GM23248 (cell line): Measurements from ENCODE around the gene MTG2. TPM values are rescaled to one million over a fixed set of nuclear protein-coding genes. Genes with fewer than 3 reads are reported as not detected.

Experiments used
- DNase-seq: peaks from one replicate; pipeline ENCODE4 v3.0.0-alpha.2; 2015
- H2AFZ ChIP-seq: fragments of 200-600 bp; sonication (generic); 2 replicates; pipeline ENCODE4 v1.6.1; 2016; ENCODE audit warnings: antibody characterized with exemption
- H3F3A ChIP-seq: fragments of 200-600 bp; sonication (generic); 2 replicates; pipeline ENCODE4 v1.6.1; 2016; ENCODE audit warnings: mild to moderate bottlenecking, antibody characterized with exemption, mixed run types; ENCODE audit not compliant: insufficient read depth
- H3K27ac ChIP-seq: fragments of 200-600 bp; sonication (generic); 2 replicates; pipeline ENCODE4 v1.5.1; 2016; ENCODE audit warnings: mild to moderate bottlenecking
- H3K27me3 ChIP-seq: fragments of 200-600 bp; sonication (generic); replicated peaks from 2 replicates; pipeline ENCODE4 v1.6.1; 2016; ENCODE audit warnings: mild to moderate bottlenecking; ENCODE audit not compliant: insufficient read depth
- H3K36me3 ChIP-seq: fragments of 200-600 bp; sonication (generic); 2 replicates; pipeline ENCODE4 v1.6.1; 2016; ENCODE audit warnings: low read depth, mild to moderate bottlenecking
- H3K4me1 ChIP-seq: fragments of 200-600 bp; sonication (generic); 2 replicates; pipeline ENCODE4 v1.6.1; 2016; ENCODE audit warnings: mild to moderate bottlenecking; ENCODE audit not compliant: insufficient read depth
- H3K4me2 ChIP-seq: fragments of 200-600 bp; sonication (generic); one replicate; pipeline ENCODE4 v1.6.1; 2016; ENCODE audit warnings: mild to moderate bottlenecking; ENCODE audit not compliant: unreplicated experiment
- H3K4me3 ChIP-seq: fragments of 200-600 bp; sonication (generic); 2 replicates; pipeline ENCODE4 v1.5.1; 2016; ENCODE audit warnings: mild to moderate bottlenecking
- H3K79me2 ChIP-seq: fragments of 200-600 bp; sonication (generic); 2 replicates; pipeline ENCODE4 v1.6.1; 2016; ENCODE audit warnings: mild to moderate bottlenecking; ENCODE audit not compliant: insufficient read depth
- H3K9ac ChIP-seq: fragments of 200-600 bp; sonication (generic); 2 replicates; pipeline ENCODE4 v1.6.1; 2016; ENCODE audit warnings: mild to moderate bottlenecking
- H3K9me2 ChIP-seq: fragments of 200-600 bp; sonication (generic); 2 replicates; pipeline ENCODE4 v1.6.1; 2016; ENCODE audit warnings: mixed run types, mild to moderate bottlenecking, moderate library complexity; ENCODE audit not compliant: insufficient read depth
- H3K9me3 ChIP-seq: fragments of 200-600 bp; sonication (generic); one replicate; pipeline ENCODE4 v1.6.1; 2017; ENCODE audit warnings: low read depth
- H4K20me1 ChIP-seq: fragments of 200-600 bp; sonication (generic); 2 replicates; pipeline ENCODE4 v1.6.0; 2016; ENCODE audit not compliant: insufficient read depth
- EZH2 ChIP-seq: fragments of 200-600 bp; sonication (generic); IDR thresholded peaks from 2 replicates; pipeline ENCODE4 v1.6.1; 2018; ENCODE audit warnings: antibody characterized with exemption, mild to moderate bottlenecking; ENCODE audit not compliant: insufficient read depth, poor library complexity, severe bottlenecking
- EZH2phosphoT487 ChIP-seq: fragments of 200-600 bp; sonication (generic); IDR thresholded peaks from 2 replicates; pipeline ENCODE4 v1.6.1; 2018; ENCODE audit warnings: antibody characterized with exemption, moderate library complexity, mild to moderate bottlenecking, low read depth; ENCODE audit not compliant: insufficient read depth
- WGBS, 2 experiments: methylation state at CpG; one replicate each; pipeline ENCODE4 v1.1.6; 2015 to 2017; ENCODE audit warnings: low lambda C conversion rate in 2 of 2, low coverage in 1 of 2; ENCODE audit errors: missing lambda C conversion rate in 2 of 2; 5-methylcytosine and 5-hydroxymethylcytosine counted together
- in situ Hi-C: fragments of 300-500 bp; cut with MboI; formaldehyde crosslinking; loops from 2 replicates; pipeline ENCODE4 v1.15.0; 2020
- polyA plus RNA-seq: library from polyadenylated mRNA; unstranded; fragments of >200 nt; fragmentation: Nextera tagmentation; extraction: Ambion mirVana; gene quantifications from 2 replicates; pipeline ENCODE4 v1.2.1, GENCODE V29; 2016
- total RNA-seq: library from RNA; depleted of rRNA; stranded (reverse); fragments of >200 nt; shearing (Covaris generic); gene quantifications from 2 replicates; pipeline ENCODE4 v1.2.3, GENCODE V29; 2014

The MTG2 gene
- total and polyA plus RNA-seq, 2 experiments from 2014 or later, result 17.3 to 20.2 TPM

GRCh38 chr20:62135573-62136266 is 47.1 kb upstream of the MTG2 start:
- no peak for DNase-seq
- Histone ChIP-seq H3K36me3 (peaks cover 57% of the 10 kb centered on the region), H3K4me3 (no peak overlapping the region), H3K9ac (no peak overlapping the region), H3K9me3 (no peaks in the 10 kb centered on the region), H3K4me1 (peaks cover 3% of the 10 kb centered on the region; the same call in 1 of the 2 replicates), H3K4me2 (no peak overlapping the region), H3K27me3 (no peaks in the 10 kb centered on the region), H3F3A (peaks cover 49% of the 10 kb centered on the region), H3K79me2 (peaks cover 64% of the 10 kb centered on the region), H4K20me1 (peaks cover 6% of the 10 kb centered on the region; the same call in 1 of the 2 replicates), H3K27ac (no peak overlapping the region; the same call in 1 of the 2 replicates), H3K9me2 (no peaks in the 10 kb centered on the region), H2AFZ (no peak overlapping the region)
- TF ChIP-seq EZH2 (no peak), EZH2phosphoT487 (no peak)
- in situ Hi-C loops, result loop anchor here (10.0 kb wide), 1 partner anchor 111 kb away; no protein-coding TSS in a partner anchor
- WGBS, 2 experiments, result 93% methylated on average over 8 of the region's 8 CpGs

- in situ Hi-C loops, result loop anchor here (10.0 kb wide), 1 partner anchor 112 kb away; no protein-coding TSS in a partner anchor
- Histone ChIP-seq H3K9ac (no peak overlapping the region), H3K4me3 (no peak overlapping the region), H3K4me2 (no peak overlapping the region), H3K9me3 (no peaks in the 10 kb centered on the region), H3K79me2 (peaks cover 68% of the 10 kb centered on the region), H3K36me3 (peaks cover 57% of the 10 kb centered on the region), H4K20me1 (peaks cover 13% of the 10 kb centered on the region), H3K27ac (no peak overlapping the region), H3K27me3 (no peaks in the 10 kb centered on the region), H2AFZ (no peak overlapping the region), H3K9me2 (no peaks in the 10 kb centered on the region), H3K4me1 (peaks cover 10% of the 10 kb centered on the region; the same call in 1 of the 2 replicates), H3F3A (peaks cover 57% of the 10 kb centered on the region)
- DNase-seq, result peak; percentile 81
- 50 to 54% methylated on average over 8 of the region's 8 CpGs for WGBS, 2 experiments
- TF ChIP-seq EZH2phosphoT487, result no peak
- TF ChIP-seq EZH2, result no peak
Observed at GRCh38 chr20:62136283-62137091, 46.3 kb upstream of the MTG2 start.

DNA sequence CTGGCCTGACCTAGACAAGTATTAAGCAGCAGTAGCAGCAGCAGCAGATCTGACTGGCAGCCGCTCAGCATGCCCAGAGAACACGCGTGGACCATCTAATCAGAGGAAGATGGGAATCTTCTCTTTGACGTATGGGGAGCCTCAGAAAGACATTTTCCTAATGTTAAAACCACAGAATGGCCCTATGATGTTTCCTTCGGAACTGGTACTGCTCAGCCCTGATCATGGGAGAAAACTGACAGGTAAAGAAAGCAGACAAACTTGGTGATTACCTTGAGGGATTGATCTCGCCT is 45.8 kb upstream of the MTG2 start:
- H3K36me3 ChIP-seq, result peaks cover 57% of the 10 kb centered on the region
- no peak overlapping the region for H2AFZ ChIP-seq
- no peak overlapping the region for H3K4me3 ChIP-seq
- peaks cover 68% of the 10 kb centered on the region for H3K79me2 ChIP-seq
- no peak overlapping the region for H3K9ac ChIP-seq
- TF ChIP-seq EZH2 (no peak), EZH2phosphoT487 (no peak)
- DNase-seq, result no peak
- H3K9me2 ChIP-seq, result no peaks in the 10 kb centered on the region
- no peaks in the 10 kb centered on the region for H3K27me3 ChIP-seq
- H4K20me1 ChIP-seq, result peaks cover 15% of the 10 kb centered on the region
- no peaks in the 10 kb centered on the region for H3K9me3 ChIP-seq
- no peak overlapping the region for H3K4me2 ChIP-seq
- in situ Hi-C loops, result loop anchor here (10.0 kb wide), 1 partner anchor 112 kb away; no protein-coding TSS in a partner anchor
- peaks cover 62% of the 10 kb centered on the region for H3F3A ChIP-seq
- H3K4me1 ChIP-seq, result peaks cover 15% of the 10 kb centered on the region; the same call in 1 of the 2 replicates
- H3K27ac ChIP-seq, result no peak overlapping the region
- WGBS, 2 experiments, result 52 to 66% methylated on average over 6 of the region's 6 CpGs

DNA sequence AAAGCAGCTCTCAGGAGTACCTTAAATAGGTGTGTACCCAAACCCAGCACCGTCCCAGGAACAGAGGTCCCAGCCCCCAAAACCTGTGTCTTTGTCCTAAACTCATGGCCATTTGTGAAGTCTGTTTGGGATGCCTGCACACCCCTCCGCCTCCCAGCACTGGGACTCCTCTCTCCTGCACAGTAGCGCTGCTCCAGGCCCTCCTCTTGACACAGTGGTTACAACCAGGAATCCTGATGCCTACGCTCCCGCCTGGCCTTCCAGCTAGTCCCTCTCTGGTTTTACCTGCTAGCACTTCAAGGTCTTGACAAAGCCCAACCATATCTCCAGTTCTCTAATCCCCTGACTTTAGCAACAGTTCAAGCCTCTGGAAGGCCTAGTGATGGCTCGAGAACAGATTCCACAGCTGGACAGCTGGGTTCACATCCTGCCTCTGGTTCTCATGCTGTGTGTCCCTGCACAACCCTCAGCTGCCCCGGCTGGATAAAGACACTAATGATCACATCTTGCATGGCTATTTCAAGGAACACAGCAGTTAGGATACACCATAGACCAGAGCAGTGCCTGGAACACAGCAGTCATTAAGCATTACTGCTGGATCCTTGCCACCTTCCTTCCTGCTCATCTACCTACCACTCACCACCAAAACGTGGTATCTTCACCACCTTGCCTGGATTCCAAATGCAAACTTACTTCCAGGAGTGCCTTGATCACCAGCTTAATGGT is 45.2 kb upstream of the MTG2 start:
- H3K79me2 ChIP-seq, result peaks cover 72% of the 10 kb centered on the region
- H3K9me2 ChIP-seq, result no peaks in the 10 kb centered on the region
- H3K27me3 ChIP-seq, result no peaks in the 10 kb centered on the region
- H3F3A ChIP-seq, result peaks cover 65% of the 10 kb centered on the region
- H2AFZ ChIP-seq, result no peak overlapping the region
- H3K9ac ChIP-seq, result no peak overlapping the region
- no peak for DNase-seq
- H3K27ac ChIP-seq, result no peak overlapping the region
- peaks cover 15% of the 10 kb centered on the region for H4K20me1 ChIP-seq
- peaks cover 15% of the 10 kb centered on the region; the same call in 1 of the 2 replicates for H3K4me1 ChIP-seq
- H3K9me3 ChIP-seq, result no peaks in the 10 kb centered on the region
- peaks cover 57% of the 10 kb centered on the region for H3K36me3 ChIP-seq
- TF ChIP-seq EZH2 (no peak), EZH2phosphoT487 (no peak)
- H3K4me3 ChIP-seq, result no peak overlapping the region
- H3K4me2 ChIP-seq, result no peak overlapping the region
- WGBS, 2 experiments, result 78 to 80% methylated on average over 8 of the region's 8 CpGs
- in situ Hi-C loops, result loop anchor here (10.0 kb wide), 1 partner anchor 113 kb away; no protein-coding TSS in a partner anchor
